HepG2 (cell line): Measurements from ENCODE around the gene PODXL.

Experiments used
- CCAR2 ChIP-seq: fragments of 200-400 bp; formaldehyde crosslinking; optimal IDR thresholded peaks from 2 replicates; pipeline ENCODE3; 2018; ENCODE audit warnings: low read depth, mild to moderate bottlenecking, low read length, moderate library complexity
- FOSL2 ChIP-seq: sonication (generic); formaldehyde crosslinking; IDR thresholded peaks from 2 replicates; pipeline ENCODE4 v1.4.0; 2020; ENCODE audit warnings: missing genetic modification reagents
- NR1H2 ChIP-seq: sonication (generic); formaldehyde crosslinking; IDR thresholded peaks from 2 replicates; pipeline ENCODE4 v1.8.1; 2022; ENCODE audit warnings: low read depth, missing genetic modification reagents, borderline replicate concordance
- PRDM10 ChIP-seq: sonication (generic); formaldehyde crosslinking; IDR thresholded peaks from 2 replicates; pipeline ENCODE4 v1.4.0; 2020; ENCODE audit warnings: low read depth, missing genetic modification reagents
- RAD21 ChIP-seq: fragments of 450-650 bp; formaldehyde crosslinking; IDR thresholded peaks from 2 replicates; pipeline ENCODE4 v1.5.0; 2020; ENCODE audit warnings: mild to moderate bottlenecking

- TF ChIP-seq RAD21 (CRISPR knock-in tag) (no peak), FOSL2 (CRISPR knock-in tag) (no peak), PRDM10 (CRISPR knock-in tag) (no peak), NR1H2 (CRISPR knock-in tag) (no peak), CCAR2 (no peak)
These were observed 50.5 kb downstream of the PODXL start for GRCh38 chr7:131505636-131506557.
